ENCODE results near the gene PGP. TPM values are rescaled to one million over a fixed set of nuclear protein-coding genes. Genes with fewer than 3 reads are reported as not detected.

Gene PGP
- total and polyA plus RNA-seq, 10 of the 15 experiments (the other 5 are each of a cell fraction or from before 2014, with no cell fraction given) = 0.42 to 28.0 (median 12.1) TPM

DNA sequence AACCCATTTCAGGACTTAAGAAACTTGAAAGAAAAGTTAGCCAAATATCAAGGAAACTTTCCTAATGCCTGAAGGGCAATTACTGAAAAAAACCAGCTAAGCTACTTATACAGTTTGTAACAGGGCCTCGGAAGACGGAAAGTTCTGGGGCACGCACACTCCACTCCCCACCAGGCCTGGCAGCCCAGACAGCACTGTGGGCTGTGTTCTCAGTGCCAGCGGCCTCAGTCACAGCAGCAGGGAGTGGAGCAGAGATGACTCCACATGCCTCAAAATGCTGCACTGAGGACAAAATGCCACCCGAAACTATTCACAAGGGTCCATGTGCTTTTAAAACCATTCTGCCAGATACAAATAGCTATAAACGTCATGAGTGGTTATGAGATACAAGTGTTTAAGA lies 43.1 kb upstream of the PGP start (continued):
- TF ChIP-seq, protein P1, sequence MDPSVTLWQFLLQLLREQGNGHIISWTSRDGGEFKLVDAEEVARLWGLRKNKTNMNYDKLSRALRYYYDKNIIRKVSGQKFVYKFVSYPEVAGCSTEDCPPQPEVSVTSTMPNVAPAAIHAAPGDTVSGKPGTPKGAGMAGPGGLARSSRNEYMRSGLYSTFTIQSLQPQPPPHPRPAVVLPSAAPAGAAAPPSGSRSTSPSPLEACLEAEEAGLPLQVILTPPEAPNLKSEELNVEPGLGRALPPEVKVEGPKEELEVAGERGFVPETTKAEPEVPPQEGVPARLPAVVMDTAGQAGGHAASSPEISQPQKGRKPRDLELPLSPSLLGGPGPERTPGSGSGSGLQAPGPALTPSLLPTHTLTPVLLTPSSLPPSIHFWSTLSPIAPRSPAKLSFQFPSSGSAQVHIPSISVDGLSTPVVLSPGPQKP (IDR thresholded peaks at IDR 0.05; ENCODE audit: low read depth, low read length) = no peak
- TF ChIP-seq FOXK2 (IDR thresholded peaks at IDR 0.05) = no peak
- TF ChIP-seq SP1 (IDR thresholded peaks at IDR 0.05; ENCODE audit: low read depth, low read length) = no peak
- TF ChIP-seq KDM1A (IDR thresholded peaks at IDR 0.05; ENCODE audit: borderline replicate concordance) = no peak
- no peak for TF ChIP-seq NFYA (IDR thresholded peaks at IDR 0.05; ENCODE audit: borderline replicate concordance, low read depth, low read length)
- TF ChIP-seq, protein P2, sequence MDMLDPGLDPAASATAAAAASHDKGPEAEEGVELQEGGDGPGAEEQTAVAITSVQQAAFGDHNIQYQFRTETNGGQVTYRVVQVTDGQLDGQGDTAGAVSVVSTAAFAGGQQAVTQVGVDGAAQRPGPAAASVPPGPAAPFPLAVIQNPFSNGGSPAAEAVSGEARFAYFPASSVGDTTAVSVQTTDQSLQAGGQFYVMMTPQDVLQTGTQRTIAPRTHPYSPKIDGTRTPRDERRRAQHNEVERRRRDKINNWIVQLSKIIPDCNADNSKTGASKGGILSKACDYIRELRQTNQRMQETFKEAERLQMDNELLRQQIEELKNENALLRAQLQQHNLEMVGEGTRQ (IDR thresholded peaks at IDR 0.05; ENCODE audit: borderline replicate concordance, low read depth, low read length) = no peak

DNA sequence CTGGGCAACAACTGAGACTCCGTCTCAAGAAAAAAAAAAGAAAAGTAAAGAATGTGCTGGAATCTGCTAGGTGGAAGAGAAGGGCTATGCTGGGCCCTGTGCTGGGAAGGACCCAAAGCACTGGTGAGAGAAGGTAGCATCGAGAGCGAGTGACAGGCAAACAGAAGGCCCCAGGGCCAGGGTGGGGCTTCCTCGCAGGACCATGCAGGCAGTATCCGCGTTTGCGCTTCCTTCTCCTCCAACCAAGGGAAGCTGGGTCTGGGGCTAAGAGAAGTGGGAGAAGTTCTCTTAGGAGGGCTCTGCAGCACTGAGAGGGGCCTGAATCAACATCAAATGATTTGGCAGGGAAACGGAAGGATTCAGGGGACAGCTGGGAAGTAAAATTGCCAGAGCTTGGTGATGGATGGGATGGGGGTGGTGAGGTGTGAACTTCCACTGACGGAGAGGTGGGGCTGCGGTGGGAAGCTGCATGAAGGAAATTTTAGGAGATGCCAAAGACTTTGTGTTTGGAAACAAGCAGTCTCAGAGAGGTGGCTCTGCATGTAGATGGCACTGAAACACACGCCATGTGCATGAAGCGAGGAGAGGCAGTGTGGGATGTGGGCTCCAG lies 42.0 kb upstream of the PGP start:
- ChIA-PET SMC1A (ENCODE audit: uncharacterized antibody, unreplicated experiment) (no interaction called here), CTCF (interaction anchor here (0.7 to 1.0 kb wide), 2 partner anchors 10 to 46 kb away, joined by 3 read pairs; partner anchors contain the start of gene BRICD5), POLR2A (interaction anchor here (0.6 kb wide), 1 partner anchor 33 kb away, joined by 6 read pairs; no protein-coding TSS in a partner anchor), RAD21 (ENCODE audit: unreplicated experiment) (no interaction called here)
- FAIRE-seq (no peak), ATAC-seq (no peak), DNase-seq (ENCODE audit: low read depth, low spot score) (no peak)
- in situ Hi-C loops (cut with MboI) = no loop called here
- H3K9me3 ChIP-seq (replicated peaks; ENCODE audit: control insufficient read depth, insufficient read depth, low read length) = no peaks in the 10 kb centered on the region
- H3K36me3 ChIP-seq (ENCODE audit: control insufficient read depth in 2 of 2, insufficient read depth in 2 of 2, low read length in 1 of 2) = peaks cover 32 to 42% of the 10 kb centered on the region in 2 experiments
- no TSS peak for BruUV-seq (replicated peaks)
- peaks cover 6% of the 10 kb centered on the region for H3K4me1 ChIP-seq (ENCODE audit: control insufficient read depth, insufficient read depth, low read length)
- WGBS (ENCODE audit: insufficient coverage, insufficient replicate concordance, low lambda C conversion rate, missing lambda C conversion rate) = over 99% methylated on average over 12 of the region's 12 CpGs
- intact Hi-C loops (cut with micrococcal nuclease; ENCODE audit: unreplicated experiment) = no loop called here
- H3K79me2 ChIP-seq (ENCODE audit: control insufficient read depth, insufficient read depth, low read length) = no peaks in the 10 kb centered on the region; the same call in 1 of the 2 replicates
- H3K27ac ChIP-seq (ENCODE audit: control insufficient read depth, insufficient read depth) = no peak overlapping the region
- no peak for TF ChIP-seq ASH2L (IDR thresholded peaks at IDR 0.05; ENCODE audit: borderline replicate concordance, low read depth)
- peak; percentile 52; the same call in 1 of the 2 replicates for TF ChIP-seq POLR2A (IDR thresholded peaks at IDR 0.05; ENCODE audit: low read depth, low read length)
- TF ChIP-seq, protein P3, sequence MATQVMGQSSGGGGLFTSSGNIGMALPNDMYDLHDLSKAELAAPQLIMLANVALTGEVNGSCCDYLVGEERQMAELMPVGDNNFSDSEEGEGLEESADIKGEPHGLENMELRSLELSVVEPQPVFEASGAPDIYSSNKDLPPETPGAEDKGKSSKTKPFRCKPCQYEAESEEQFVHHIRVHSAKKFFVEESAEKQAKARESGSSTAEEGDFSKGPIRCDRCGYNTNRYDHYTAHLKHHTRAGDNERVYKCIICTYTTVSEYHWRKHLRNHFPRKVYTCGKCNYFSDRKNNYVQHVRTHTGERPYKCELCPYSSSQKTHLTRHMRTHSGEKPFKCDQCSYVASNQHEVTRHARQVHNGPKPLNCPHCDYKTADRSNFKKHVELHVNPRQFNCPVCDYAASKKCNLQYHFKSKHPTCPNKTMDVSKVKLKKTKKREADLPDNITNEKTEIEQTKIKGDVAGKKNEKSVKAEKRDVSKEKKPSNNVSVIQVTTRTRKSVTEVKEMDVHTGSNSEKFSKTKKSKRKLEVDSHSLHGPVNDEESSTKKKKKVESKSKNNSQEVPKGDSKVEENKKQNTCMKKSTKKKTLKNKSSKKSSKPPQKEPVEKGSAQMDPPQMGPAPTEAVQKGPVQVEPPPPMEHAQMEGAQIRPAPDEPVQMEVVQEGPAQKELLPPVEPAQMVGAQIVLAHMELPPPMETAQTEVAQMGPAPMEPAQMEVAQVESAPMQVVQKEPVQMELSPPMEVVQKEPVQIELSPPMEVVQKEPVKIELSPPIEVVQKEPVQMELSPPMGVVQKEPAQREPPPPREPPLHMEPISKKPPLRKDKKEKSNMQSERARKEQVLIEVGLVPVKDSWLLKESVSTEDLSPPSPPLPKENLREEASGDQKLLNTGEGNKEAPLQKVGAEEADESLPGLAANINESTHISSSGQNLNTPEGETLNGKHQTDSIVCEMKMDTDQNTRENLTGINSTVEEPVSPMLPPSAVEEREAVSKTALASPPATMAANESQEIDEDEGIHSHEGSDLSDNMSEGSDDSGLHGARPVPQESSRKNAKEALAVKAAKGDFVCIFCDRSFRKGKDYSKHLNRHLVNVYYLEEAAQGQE (IDR thresholded peaks at IDR 0.05; ENCODE audit: low read depth, low read length) = no peak
- TF ChIP-seq, protein P4, sequence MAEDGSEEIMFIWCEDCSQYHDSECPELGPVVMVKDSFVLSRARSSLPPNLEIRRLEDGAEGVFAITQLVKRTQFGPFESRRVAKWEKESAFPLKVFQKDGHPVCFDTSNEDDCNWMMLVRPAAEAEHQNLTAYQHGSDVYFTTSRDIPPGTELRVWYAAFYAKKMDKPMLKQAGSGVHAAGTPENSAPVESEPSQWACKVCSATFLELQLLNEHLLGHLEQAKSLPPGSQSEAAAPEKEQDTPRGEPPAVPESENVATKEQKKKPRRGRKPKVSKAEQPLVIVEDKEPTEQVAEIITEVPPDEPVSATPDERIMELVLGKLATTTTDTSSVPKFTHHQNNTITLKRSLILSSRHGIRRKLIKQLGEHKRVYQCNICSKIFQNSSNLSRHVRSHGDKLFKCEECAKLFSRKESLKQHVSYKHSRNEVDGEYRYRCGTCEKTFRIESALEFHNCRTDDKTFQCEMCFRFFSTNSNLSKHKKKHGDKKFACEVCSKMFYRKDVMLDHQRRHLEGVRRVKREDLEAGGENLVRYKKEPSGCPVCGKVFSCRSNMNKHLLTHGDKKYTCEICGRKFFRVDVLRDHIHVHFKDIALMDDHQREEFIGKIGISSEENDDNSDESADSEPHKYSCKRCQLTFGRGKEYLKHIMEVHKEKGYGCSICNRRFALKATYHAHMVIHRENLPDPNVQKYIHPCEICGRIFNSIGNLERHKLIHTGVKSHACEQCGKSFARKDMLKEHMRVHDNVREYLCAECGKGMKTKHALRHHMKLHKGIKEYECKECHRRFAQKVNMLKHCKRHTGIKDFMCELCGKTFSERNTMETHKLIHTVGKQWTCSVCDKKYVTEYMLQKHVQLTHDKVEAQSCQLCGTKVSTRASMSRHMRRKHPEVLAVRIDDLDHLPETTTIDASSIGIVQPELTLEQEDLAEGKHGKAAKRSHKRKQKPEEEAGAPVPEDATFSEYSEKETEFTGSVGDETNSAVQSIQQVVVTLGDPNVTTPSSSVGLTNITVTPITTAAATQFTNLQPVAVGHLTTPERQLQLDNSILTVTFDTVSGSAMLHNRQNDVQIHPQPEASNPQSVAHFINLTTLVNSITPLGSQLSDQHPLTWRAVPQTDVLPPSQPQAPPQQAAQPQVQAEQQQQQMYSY (CRISPR knock-in tag; IDR thresholded peaks at IDR 0.05) = no peak
- TF ChIP-seq POLR2AphosphoS5 (IDR thresholded peaks at IDR 0.05; ENCODE audit: low read length) = peak; percentile 34; the same call in 1 of the 2 replicates
- no peak for TF ChIP-seq LARP7 (IDR thresholded peaks at IDR 0.05)
- no peak overlapping the region for H3K4me2 ChIP-seq (ENCODE audit: control insufficient read depth, insufficient read depth)
- no peaks in the 10 kb centered on the region for H4K20me1 ChIP-seq (ENCODE audit: control insufficient read depth, insufficient read depth)
- H3K4me3 ChIP-seq = no peak overlapping the region
- no peaks in the 10 kb centered on the region for H3K27me3 ChIP-seq (replicated peaks in 1 of 2; ENCODE audit: control insufficient read depth in 2 of 2, insufficient read depth in 2 of 2, low read length in 1 of 2)
- no peak overlapping the region for H3K9ac ChIP-seq (ENCODE audit: control insufficient read depth, insufficient read depth, low read length)
- no peak overlapping the region for H2AFZ ChIP-seq (ENCODE audit: control insufficient read depth, low read depth, low read length)
